ENCODE data around the gene SLC35D3.
A peak's percentile ranks its signal among the peaks of the same experiment; 100 is the strongest.
"Not testable (repeated sequence)": the region's sequence is repeated elsewhere in the genome, so short reads cannot be mapped to it uniquely, and the experiment has no call there.

Gene SLC35D3

GRCh38 chr6:136959935-136960334, 37.8 kb downstream of the SLC35D3 start:
- not testable (repeated sequence) for H3K9ac ChIP-seq (ENCODE audit: low read length); H2AK5ac ChIP-seq (ENCODE audit: low read length); H3K9me3 ChIP-seq (ENCODE audit: insufficient read depth, low read depth, low read length); H3K36me3 ChIP-seq (ENCODE audit: control insufficient read depth in 1 of 2, insufficient read depth in 2 of 2, low read length in 2 of 2); H3K4me3 ChIP-seq (ENCODE audit: low read depth, low read length); H3K18ac ChIP-seq (ENCODE audit: low read length); H3K79me2 ChIP-seq (ENCODE audit: control insufficient read depth, insufficient read depth, low read length, poor library complexity); H3K27me3 ChIP-seq (ENCODE audit: insufficient read depth, low read length); H3K23ac ChIP-seq (ENCODE audit: low read length); H2AFZ ChIP-seq (ENCODE audit: insufficient read depth, low read length, poor library complexity); H4K12ac ChIP-seq (ENCODE audit: low read depth, low read length)
- Histone ChIP-seq H3K4ac (ENCODE audit: low read depth, low read length) (peak overlapping the region; percentile 3), H4K8ac (ENCODE audit: low read depth, low read length) (peak overlapping the region; percentile 7), H3K79me1 (ENCODE audit: low read length) (peaks cover 21% of the 10 kb centered on the region), H3K27ac (ENCODE audit: low read depth, low read length) (peak overlapping the region; percentile 84), H2BK120ac (ENCODE audit: insufficient read depth, low read length, poor library complexity) (peak overlapping the region; percentile 27), H3K14ac (ENCODE audit: low read length) (peak overlapping the region; percentile 15), H3K4me1 (ENCODE audit: control insufficient read depth in 1 of 2, insufficient read depth in 2 of 2, low read length in 2 of 2) (peaks cover 10 to 19% of the 10 kb centered on the region in 2 experiments), H3K4me2 (ENCODE audit: low read length) (peak overlapping the region; percentile 54), H2BK12ac (ENCODE audit: low read length) (peak overlapping the region; percentile 58), H4K91ac (ENCODE audit: low read depth, low read length) (peak overlapping the region; percentile 46), H2BK5ac (ENCODE audit: low read depth, low read length, poor library complexity) (peak overlapping the region; percentile 44)
- no CpG with 5 or more reads among the region's 6 CpGs for WGBS (ENCODE audit: extremely low coverage, insufficient coverage, insufficient read length)
- peak in 1 of 2 donors; percentile 11 for DNase-seq

- Histone ChIP-seq H2BK12ac (ENCODE audit: low read length) (no peak overlapping the region), H3K9me3 (ENCODE audit: insufficient read depth, low read depth, low read length) (no peaks in the 10 kb centered on the region), H3K9ac (ENCODE audit: low read length) (no peak overlapping the region), H3K27ac (ENCODE audit: low read depth, low read length) (no peak overlapping the region), H3K14ac (ENCODE audit: low read length) (no peak overlapping the region), H3K27me3 (ENCODE audit: insufficient read depth, low read length) (no peaks in the 10 kb centered on the region), H3K23ac (ENCODE audit: low read length) (no peak overlapping the region), H2BK120ac (ENCODE audit: insufficient read depth, low read length, poor library complexity) (no peak overlapping the region), H3K36me3 (ENCODE audit: control insufficient read depth in 1 of 2, insufficient read depth in 2 of 2, low read length in 2 of 2) (no peaks in the 10 kb centered on the region), H3K79me1 (ENCODE audit: low read length) (peaks cover 21% of the 10 kb centered on the region), H2AFZ (ENCODE audit: insufficient read depth, low read length, poor library complexity) (no peak overlapping the region), H3K4ac (ENCODE audit: low read depth, low read length) (no peak overlapping the region), H3K18ac (ENCODE audit: low read length) (no peak overlapping the region), H3K79me2 (ENCODE audit: control insufficient read depth, insufficient read depth, low read length, poor library complexity) (no peaks in the 10 kb centered on the region), H4K91ac (ENCODE audit: low read depth, low read length) (no peak overlapping the region), H3K4me3 (ENCODE audit: low read depth, low read length) (no peak overlapping the region), H2AK5ac (ENCODE audit: low read length) (no peak overlapping the region), H2BK5ac (ENCODE audit: low read depth, low read length, poor library complexity) (no peak overlapping the region), H4K12ac (ENCODE audit: low read depth, low read length) (no peak overlapping the region), H3K4me2 (ENCODE audit: low read length) (no peak overlapping the region), H3K4me1 (ENCODE audit: control insufficient read depth in 1 of 2, insufficient read depth in 2 of 2, low read length in 2 of 2) (peaks cover 10 to 20% of the 10 kb centered on the region in 2 experiments), H4K8ac (ENCODE audit: low read depth, low read length) (no peak overlapping the region)
- no peak for DNase-seq
- WGBS (ENCODE audit: extremely low coverage, insufficient coverage, insufficient read length), result no CpG with 5 or more reads among the region's 3 CpGs
These were observed 38.7 kb downstream of the SLC35D3 start for GRCh38 chr6:136960781-136961180.

- no peak overlapping the region for H3K18ac ChIP-seq (ENCODE audit: low read length)
- no peak overlapping the region for H3K9ac ChIP-seq (ENCODE audit: low read length)
- DNase-seq, result no peak
- no peak overlapping the region for H3K4ac ChIP-seq (ENCODE audit: low read depth, low read length)
- peaks cover 21% of the 10 kb centered on the region for H3K79me1 ChIP-seq (ENCODE audit: low read length)
- no peak overlapping the region for H3K23ac ChIP-seq (ENCODE audit: low read length)
- no peak overlapping the region for H2AK5ac ChIP-seq (ENCODE audit: low read length)
- no peaks in the 10 kb centered on the region for H3K79me2 ChIP-seq (ENCODE audit: control insufficient read depth, insufficient read depth, low read length, poor library complexity)
- H3K27me3 ChIP-seq (ENCODE audit: insufficient read depth, low read length), result no peaks in the 10 kb centered on the region
- H3K4me1 ChIP-seq (ENCODE audit: control insufficient read depth in 1 of 2, insufficient read depth in 2 of 2, low read length in 2 of 2), result peaks cover 10 to 20% of the 10 kb centered on the region in 2 experiments
- no peak overlapping the region for H4K91ac ChIP-seq (ENCODE audit: low read depth, low read length)
- no peak overlapping the region for H2AFZ ChIP-seq (ENCODE audit: insufficient read depth, low read length, poor library complexity)
- H3K4me3 ChIP-seq (ENCODE audit: low read depth, low read length), result no peak overlapping the region
- no peak overlapping the region for H3K4me2 ChIP-seq (ENCODE audit: low read length)
- no peak overlapping the region for H4K12ac ChIP-seq (ENCODE audit: low read depth, low read length)
- no peak overlapping the region for H4K8ac ChIP-seq (ENCODE audit: low read depth, low read length)
- no peak overlapping the region for H3K27ac ChIP-seq (ENCODE audit: low read depth, low read length)
- H3K9me3 ChIP-seq (ENCODE audit: insufficient read depth, low read depth, low read length), result no peaks in the 10 kb centered on the region
- no peak overlapping the region for H2BK5ac ChIP-seq (ENCODE audit: low read depth, low read length, poor library complexity)
- no CpG with 5 or more reads among the region's 5 CpGs for WGBS (ENCODE audit: extremely low coverage, insufficient coverage, insufficient read length)
- no peaks in the 10 kb centered on the region for H3K36me3 ChIP-seq (ENCODE audit: control insufficient read depth in 1 of 2, insufficient read depth in 2 of 2, low read length in 2 of 2)
- no peak overlapping the region for H2BK12ac ChIP-seq (ENCODE audit: low read length)
- H3K14ac ChIP-seq (ENCODE audit: low read length), result peak overlapping the region; percentile 48
- H2BK120ac ChIP-seq (ENCODE audit: insufficient read depth, low read length, poor library complexity), result no peak overlapping the region
These were observed 39.7 kb downstream of the SLC35D3 start for GRCh38 chr6:136961848-136962247.

- no CpG with 5 or more reads among the region's 4 CpGs for WGBS (ENCODE audit: extremely low coverage, insufficient coverage, insufficient read length)
- no peak overlapping the region for H3K27ac ChIP-seq (ENCODE audit: low read depth, low read length)
- no peaks in the 10 kb centered on the region for H3K36me3 ChIP-seq (ENCODE audit: control insufficient read depth in 1 of 2, insufficient read depth in 2 of 2, low read length in 2 of 2)
- H3K4me1 ChIP-seq (ENCODE audit: control insufficient read depth in 1 of 2, insufficient read depth in 2 of 2, low read length in 2 of 2), result peaks cover 8 to 20% of the 10 kb centered on the region in 2 experiments
- H2BK120ac ChIP-seq (ENCODE audit: insufficient read depth, low read length, poor library complexity), result no peak overlapping the region
- H3K14ac ChIP-seq (ENCODE audit: low read length), result no peak overlapping the region
- no peak overlapping the region for H3K4ac ChIP-seq (ENCODE audit: low read depth, low read length)
- H4K8ac ChIP-seq (ENCODE audit: low read depth, low read length), result no peak overlapping the region
- H2AFZ ChIP-seq (ENCODE audit: insufficient read depth, low read length, poor library complexity), result no peak overlapping the region
- no peak overlapping the region for H3K9ac ChIP-seq (ENCODE audit: low read length)
- H3K79me1 ChIP-seq (ENCODE audit: low read length), result peaks cover 21% of the 10 kb centered on the region
- no peak overlapping the region for H4K91ac ChIP-seq (ENCODE audit: low read depth, low read length)
- H2BK5ac ChIP-seq (ENCODE audit: low read depth, low read length, poor library complexity), result no peak overlapping the region
- DNase-seq, result peak in 1 of 2 donors; percentile 26
- no peaks in the 10 kb centered on the region for H3K79me2 ChIP-seq (ENCODE audit: control insufficient read depth, insufficient read depth, low read length, poor library complexity)
- H3K9me3 ChIP-seq (ENCODE audit: insufficient read depth, low read depth, low read length), result no peaks in the 10 kb centered on the region
- H3K18ac ChIP-seq (ENCODE audit: low read length), result no peak overlapping the region
- H3K4me2 ChIP-seq (ENCODE audit: low read length), result no peak overlapping the region
- no peak overlapping the region for H2BK12ac ChIP-seq (ENCODE audit: low read length)
- H3K23ac ChIP-seq (ENCODE audit: low read length), result no peak overlapping the region
- no peaks in the 10 kb centered on the region for H3K27me3 ChIP-seq (ENCODE audit: insufficient read depth, low read length)
- H3K4me3 ChIP-seq (ENCODE audit: low read depth, low read length), result no peak overlapping the region
- H4K12ac ChIP-seq (ENCODE audit: low read depth, low read length), result no peak overlapping the region
- no peak overlapping the region for H2AK5ac ChIP-seq (ENCODE audit: low read length)
These were observed 40.6 kb downstream of the SLC35D3 start for GRCh38 chr6:136962661-136963060.
